CD4-positive, CD25-positive, alpha-beta regulatory T cell (primary cell): Measurements from ENCODE around the gene IFNL3. TPM values are rescaled to one million over a fixed set of nuclear protein-coding genes. Genes with fewer than 3 reads are reported as not detected.
"Not testable (repeated sequence)": the region's sequence is repeated elsewhere in the genome, so short reads cannot be mapped to it uniquely, and the experiment has no call there.

Source experiments
- ATAC-seq, 2 donors: fragments of 150-1000 bp; cut with Tn5 transposase; one replicate each; pipeline ENCODE4 v1.10.0; 2021; ENCODE audit warnings: low read depth in 2 of 2, moderate number of reproducible peaks in 2 of 2, moderate library complexity in 1 of 2
- DNase-seq, 3 donors: peaks; one replicate each; pipeline versions ENCODE4 v3.0.0 to v3.0.0-alpha.2; 2012 to 2022; ENCODE audit warnings: mixed read lengths in 1 of 3
- H3K27ac ChIP-seq: one replicate; pipeline ENCODE4 v1.7.0; 2013; ENCODE audit warnings: mild to moderate bottlenecking, low read length; ENCODE audit not compliant: insufficient read depth, poor library complexity, severe bottlenecking
- H3K27me3 ChIP-seq: one replicate; pipeline ENCODE4 v1.7.0; 2013; ENCODE audit warnings: low read length; ENCODE audit not compliant: control insufficient read depth, insufficient read depth
- H3K36me3 ChIP-seq: one replicate; pipeline ENCODE4 v1.7.0; 2013; ENCODE audit warnings: mild to moderate bottlenecking, low read length, moderate library complexity; ENCODE audit not compliant: control insufficient read depth, insufficient read depth
- H3K4me1 ChIP-seq: 2 replicates; pipeline ENCODE4 v1.7.0; 2013; ENCODE audit warnings: mild to moderate bottlenecking, low read length; ENCODE audit not compliant: insufficient read depth, control insufficient read depth, poor library complexity, severe bottlenecking
- H3K4me3 ChIP-seq: one replicate; pipeline ENCODE4 v1.7.0; 2013; ENCODE audit warnings: low read depth, mild to moderate bottlenecking, low read length, moderate library complexity
- H3K9me3 ChIP-seq, 2 experiments: 1 replicate in 1 of 2; 2 replicates in 1 of 2; pipeline ENCODE4 v1.7.0; 2013; ENCODE audit warnings: low read length in 2 of 2, mild to moderate bottlenecking in 1 of 2, moderate library complexity in 1 of 2; ENCODE audit not compliant: control insufficient read depth in 2 of 2
- H3K27ac Mint-ChIP-seq, 3 donors: one replicate each; pipeline ENCODE4 v1.8.0; 2020 to 2022; ENCODE audit warnings: mild to moderate bottlenecking in 3 of 3, mixed read lengths in 3 of 3, moderate library complexity in 2 of 3
- H3K27me3 Mint-ChIP-seq: one replicate; pipeline ENCODE4 v1.8.0; 2022; ENCODE audit warnings: mild to moderate bottlenecking, mixed read lengths
- H3K36me3 Mint-ChIP-seq: one replicate; pipeline ENCODE4 v1.8.0; 2020; ENCODE audit warnings: mixed read lengths
- H3K4me1 Mint-ChIP-seq, 4 donors: one replicate each; pipeline ENCODE4 v1.8.0; 2020 to 2022; ENCODE audit warnings: mixed read lengths in 4 of 4, mild to moderate bottlenecking in 1 of 4
- H3K4me3 Mint-ChIP-seq, 4 donors: one replicate each; pipeline ENCODE4 v1.8.0; 2020 to 2022; ENCODE audit warnings: mild to moderate bottlenecking in 4 of 4, mixed read lengths in 4 of 4, moderate library complexity in 3 of 4
- H3K9me3 Mint-ChIP-seq, 7 donors: one replicate each; pipeline ENCODE4 v1.8.0; 2020 to 2022; ENCODE audit warnings: mixed read lengths in 7 of 7, mild to moderate bottlenecking in 3 of 7, moderate library complexity in 2 of 7
- polyA plus RNA-seq, 4 donors: library from polyadenylated mRNA; unstranded; fragments of 300-500 nt; fragmentation: Illumina TruSeq; gene quantifications; one replicate each; pipeline ENCODE4 v1.2.3, GENCODE V29; 2021
- total RNA-seq: library from RNA; stranded (reverse); gene quantifications from one replicate; pipeline ENCODE4 v1.2.3, GENCODE V29; 2022

IFNL3 gene
- total and polyA plus RNA-seq, 5 donors from 2014 or later: not detected

DNA sequence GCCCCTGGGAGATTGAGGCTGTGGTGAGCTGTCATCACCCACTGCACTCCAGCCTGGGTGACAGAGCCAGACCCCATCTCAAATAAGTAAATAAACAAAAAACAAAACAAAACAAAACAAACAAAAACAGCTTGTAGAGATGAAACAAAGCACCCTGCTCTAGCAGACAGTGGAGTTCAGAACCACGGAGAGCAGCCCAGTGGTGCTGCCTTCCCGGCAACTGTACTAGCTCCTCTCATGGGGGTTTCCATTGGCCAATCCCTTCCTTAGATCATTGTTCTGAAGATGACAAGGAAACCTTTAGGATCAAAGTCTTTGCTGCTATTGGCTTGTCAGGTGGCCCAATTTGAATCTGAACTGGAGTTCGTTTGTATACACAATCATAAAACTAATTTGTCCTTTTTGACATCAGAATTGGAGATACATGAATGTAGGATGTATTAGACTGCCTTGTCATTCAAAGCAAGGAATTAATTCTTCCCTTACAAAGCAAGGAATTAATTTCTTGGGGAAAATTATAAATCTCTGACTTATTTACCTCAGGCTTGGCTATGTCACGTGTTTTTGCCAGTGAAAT, 21.0 kb downstream of the IFNL3 start:
- Histone ChIP-seq H3K4me1 (no peaks in the 10 kb centered on the region), H3K4me3 (no peak overlapping the region), H3K9me3 (no peaks in the 10 kb centered on the region), H3K27ac (no peak overlapping the region), H3K36me3 (no peaks in the 10 kb centered on the region), H3K27me3 (peaks cover 4% of the 10 kb centered on the region)
- Mint-ChIP-seq H3K27me3 (peaks cover 19% of the 10 kb centered on the region), H3K27ac (no peak overlapping the region), H3K4me1 (no peaks in the 10 kb centered on the region), H3K36me3 (no peaks in the 10 kb centered on the region), H3K9me3 (peaks cover 0 to 2% (median 0%) of the 10 kb centered on the region in 7 donors), H3K4me3 (no peak overlapping the region)
- DNase-seq (no peak), ATAC-seq (no peak)

DNA sequence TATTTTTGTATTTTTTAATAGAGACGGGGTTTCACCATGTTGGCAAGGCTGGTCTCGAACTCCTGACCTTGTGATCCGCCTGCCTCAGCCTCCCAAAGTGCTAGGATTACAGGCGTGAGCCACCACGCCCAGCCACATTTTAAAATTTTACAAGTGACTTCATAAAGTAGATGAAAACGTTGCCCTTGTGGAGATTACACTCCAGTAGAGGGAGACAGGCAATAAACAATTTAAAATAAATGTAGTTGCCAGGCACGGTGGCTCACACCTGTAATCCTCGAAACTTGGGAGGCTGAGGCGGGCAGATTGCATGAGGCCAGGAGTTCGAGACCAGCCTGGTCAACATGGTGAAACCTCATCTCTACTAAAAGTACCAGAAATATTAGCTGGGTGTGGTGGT, 25.7 kb downstream of the IFNL3 start:
- not testable (repeated sequence) for H3K9me3 Mint-ChIP-seq, ATAC-seq, DNase-seq, H3K4me3 ChIP-seq, H3K36me3 Mint-ChIP-seq, H3K4me3 Mint-ChIP-seq, H3K27ac ChIP-seq, H3K4me1 Mint-ChIP-seq, H3K27ac Mint-ChIP-seq, H3K4me1 ChIP-seq, H3K9me3 ChIP-seq, H3K27me3 ChIP-seq, H3K36me3 ChIP-seq
- peaks cover 19% of the 10 kb centered on the region for H3K27me3 Mint-ChIP-seq

DNA sequence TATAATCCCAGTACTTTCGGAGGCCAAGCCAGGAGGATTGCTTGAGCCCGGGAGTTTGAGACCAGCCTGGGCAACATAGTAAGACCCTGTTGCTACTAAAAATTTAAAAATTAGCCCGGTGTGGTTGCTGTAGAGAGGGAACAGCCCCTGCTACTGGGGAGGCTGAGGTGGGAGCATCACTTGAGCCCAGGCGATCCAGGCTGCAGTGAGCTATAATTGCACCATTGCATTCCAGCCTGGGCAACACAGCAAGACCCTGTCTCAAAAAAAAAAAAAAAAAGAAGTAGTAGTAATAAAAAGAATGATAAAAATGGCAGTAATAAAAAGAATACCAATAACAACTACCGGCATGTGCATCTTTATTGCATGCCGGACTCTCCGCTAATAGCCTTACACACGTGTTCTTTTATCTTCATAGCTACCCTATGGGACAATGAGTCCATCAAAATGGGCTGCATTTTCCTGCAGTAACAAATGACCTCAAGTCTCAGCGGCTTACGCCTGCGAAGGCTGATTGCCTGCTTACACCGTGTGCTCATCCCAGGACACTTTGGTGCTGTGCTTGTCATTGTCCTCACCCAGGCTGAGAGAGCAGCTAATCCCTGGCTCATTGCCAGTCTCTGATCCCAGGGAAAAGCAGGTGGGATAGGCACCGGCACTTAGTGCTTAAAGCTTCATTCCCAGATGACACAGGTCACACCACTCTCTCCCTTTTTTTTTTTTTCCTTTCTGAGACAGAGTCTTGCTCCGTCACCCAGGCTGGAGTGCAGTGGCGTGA, 26.4 kb downstream of the IFNL3 start:
- Mint-ChIP-seq H3K27me3 (peaks cover 19% of the 10 kb centered on the region), H3K4me3 (no peak overlapping the region), H3K27ac (no peak overlapping the region), H3K36me3 (peaks cover 5% of the 10 kb centered on the region), H3K4me1 (no peaks in the 10 kb centered on the region), H3K9me3 (peaks cover 0 to 1% (median 0%) of the 10 kb centered on the region in 7 donors)
- ATAC-seq (no peak), DNase-seq (no peak)
- H3K36me3 ChIP-seq: no peaks in the 10 kb centered on the region
- no peaks in the 10 kb centered on the region for H3K9me3 ChIP-seq
- no peak overlapping the region for H3K27ac ChIP-seq
- peaks cover 2% of the 10 kb centered on the region for H3K27me3 ChIP-seq
- H3K4me1 ChIP-seq: no peaks in the 10 kb centered on the region
- no peak overlapping the region for H3K4me3 ChIP-seq

DNA sequence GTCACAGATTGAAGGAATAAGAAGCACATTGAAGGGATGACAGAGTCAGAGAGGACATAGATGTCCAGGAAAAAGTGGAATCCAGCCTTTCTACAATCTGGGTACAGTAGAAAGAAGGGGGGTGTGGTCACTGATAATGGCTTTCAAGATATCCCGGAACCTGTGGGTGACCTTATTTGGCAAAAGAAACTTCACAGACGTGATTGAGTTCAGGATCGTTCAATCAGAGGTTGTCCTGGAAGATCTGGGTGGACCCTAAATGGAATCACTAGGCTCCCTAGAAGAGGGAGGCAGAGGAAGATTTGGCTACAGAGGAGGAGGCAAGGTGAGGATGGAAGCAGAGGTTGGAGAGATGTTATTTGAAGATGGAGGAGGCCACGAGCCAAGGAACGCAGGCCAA, 27.7 kb downstream of the IFNL3 start:
- no peaks in the 10 kb centered on the region for H3K36me3 ChIP-seq
- H3K9me3 ChIP-seq: no peaks in the 10 kb centered on the region
- no peak overlapping the region for H3K27ac ChIP-seq
- Mint-ChIP-seq H3K4me3 (no peak overlapping the region), H3K9me3 (peaks cover 0 to 1% (median 0%) of the 10 kb centered on the region in 7 donors), H3K27ac (no peak overlapping the region), H3K36me3 (peaks cover 5% of the 10 kb centered on the region), H3K27me3 (peaks cover 16% of the 10 kb centered on the region), H3K4me1 (no peaks in the 10 kb centered on the region)
- DNase-seq (no peak), ATAC-seq (no peak)
- H3K4me1 ChIP-seq: no peaks in the 10 kb centered on the region
- peaks cover 2% of the 10 kb centered on the region for H3K27me3 ChIP-seq
- no peak overlapping the region for H3K4me3 ChIP-seq

DNA sequence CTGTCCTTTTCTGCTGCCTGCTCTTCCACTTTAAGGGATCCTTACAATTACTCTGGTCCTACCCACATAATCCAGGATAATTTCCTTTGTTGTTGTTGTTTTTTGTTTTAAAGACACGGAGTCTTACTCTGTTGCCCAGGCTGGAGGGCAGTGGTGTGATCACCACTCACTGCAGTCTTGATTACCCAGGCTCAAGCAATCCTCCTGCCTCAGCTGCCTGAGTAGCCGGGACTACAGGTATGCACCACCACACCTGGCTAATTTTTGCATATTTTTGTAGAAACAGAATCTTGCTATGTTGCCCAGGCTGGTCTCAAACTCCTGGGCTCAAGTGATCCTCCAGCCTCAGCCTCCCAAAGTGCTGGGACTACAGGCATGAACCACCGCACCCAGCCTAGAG, 29.5 kb downstream of the IFNL3 start:
- not testable (repeated sequence) for H3K9me3 Mint-ChIP-seq, H3K4me3 ChIP-seq, H3K4me3 Mint-ChIP-seq, H3K36me3 ChIP-seq, H3K9me3 ChIP-seq, H3K36me3 Mint-ChIP-seq, H3K27ac Mint-ChIP-seq, H3K4me1 ChIP-seq, H3K4me1 Mint-ChIP-seq, DNase-seq, H3K27ac ChIP-seq, H3K27me3 ChIP-seq, ATAC-seq
- H3K27me3 Mint-ChIP-seq: peaks cover 12% of the 10 kb centered on the region

DNA sequence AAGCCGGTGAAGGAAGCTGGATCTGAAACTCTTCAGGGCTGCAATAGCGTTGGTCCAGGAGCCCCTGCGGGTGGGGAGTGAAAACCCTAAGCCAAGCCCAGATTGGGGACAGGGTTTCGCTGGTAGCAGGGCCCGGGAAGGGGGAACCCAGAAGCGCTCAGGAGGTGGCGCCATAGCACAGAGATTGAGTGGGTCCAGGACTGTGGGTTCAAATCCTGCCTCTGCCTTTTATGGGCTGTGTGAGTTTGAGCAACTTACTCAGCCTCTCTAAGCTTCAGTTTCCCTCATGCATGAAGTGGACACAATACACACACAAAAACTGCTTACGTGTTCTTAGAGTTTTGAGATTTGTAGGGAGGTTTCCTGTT, 32.4 kb downstream of the IFNL3 start:
- ATAC-seq (peak; percentile 73 to 81), DNase-seq (peak; percentile 9 to 63 (median 46))
- no peak overlapping the region for H3K27ac ChIP-seq
- no peaks in the 10 kb centered on the region for H3K9me3 ChIP-seq
- no peaks in the 10 kb centered on the region for H3K4me1 Mint-ChIP-seq
- no peaks in the 10 kb centered on the region for H3K36me3 ChIP-seq
- peaks cover 16% of the 10 kb centered on the region for H3K27me3 Mint-ChIP-seq
- H3K4me3 Mint-ChIP-seq: no peak overlapping the region
- peaks cover 5% of the 10 kb centered on the region for H3K36me3 Mint-ChIP-seq
- no peaks in the 10 kb centered on the region for H3K27me3 ChIP-seq
- H3K4me1 ChIP-seq: no peaks in the 10 kb centered on the region
- H3K4me3 ChIP-seq: no peak overlapping the region
- H3K27ac Mint-ChIP-seq: no peak overlapping the region
- H3K9me3 Mint-ChIP-seq: peaks cover 0 to 1% (median 0%) of the 10 kb centered on the region in 7 donors

DNA sequence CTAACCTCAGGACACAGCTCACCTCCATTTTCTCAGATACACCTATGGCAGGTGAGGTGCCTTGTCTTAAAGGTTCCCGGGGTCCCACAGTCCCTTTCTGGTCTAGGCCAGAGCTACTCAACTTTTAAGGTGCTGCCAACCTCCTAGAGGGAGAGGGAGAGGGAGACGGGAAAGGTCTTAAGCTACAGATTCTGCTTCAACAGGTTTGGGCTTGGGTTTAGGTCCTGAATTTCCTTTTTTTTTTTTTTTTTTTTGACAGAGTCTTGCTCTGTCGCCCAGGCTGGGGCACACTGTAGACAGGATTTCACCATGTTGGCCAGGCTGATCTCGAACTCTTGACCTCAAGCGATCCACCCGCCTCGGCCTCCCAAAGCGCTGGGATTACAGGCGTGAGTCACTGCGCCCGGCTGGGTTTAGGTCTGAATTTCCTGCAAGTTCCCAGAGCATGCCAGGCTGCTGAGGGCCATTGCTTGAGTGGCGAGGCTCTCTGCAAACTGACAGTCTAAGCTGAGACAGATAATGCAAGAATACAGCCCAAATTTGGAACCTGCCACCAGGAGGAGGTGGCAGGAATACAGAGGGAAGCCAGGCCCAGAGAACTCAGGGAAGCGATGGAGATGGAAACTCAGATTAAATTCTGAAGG, 33.0 kb downstream of the IFNL3 start:
- ATAC-seq: no peak
- Histone ChIP-seq H3K27me3 (no peaks in the 10 kb centered on the region), H3K4me3 (no peak overlapping the region), H3K4me1 (no peaks in the 10 kb centered on the region), H3K36me3 (no peaks in the 10 kb centered on the region), H3K9me3 (no peaks in the 10 kb centered on the region), H3K27ac (no peak overlapping the region)
- no peak for DNase-seq
- Mint-ChIP-seq H3K4me1 (no peaks in the 10 kb centered on the region), H3K4me3 (no peak overlapping the region), H3K36me3 (peaks cover under 1% of the 10 kb centered on the region), H3K9me3 (no peaks in the 10 kb centered on the region), H3K27ac (no peak overlapping the region), H3K27me3 (peaks cover 11% of the 10 kb centered on the region)
